GM12878 (cell line): ENCODE measurements around the gene GPR153.

Source experiments
- CTCF ChIP-seq, 3 experiments: IDR thresholded peaks in 2 of 3; conservative IDR thresholded peaks in 1 of 3; 2 replicates each; pipeline ENCODE4 v1.5.1; 2011; ENCODE audit warnings: low read depth in 3 of 3, low read length in 3 of 3, mild to moderate bottlenecking in 3 of 3, control low read depth in 2 of 3, moderate library complexity in 2 of 3, inconsistent platforms in 1 of 3, mixed read lengths in 1 of 3; ENCODE audit not compliant: control insufficient read depth in 2 of 3, insufficient read depth in 1 of 3; ENCODE audit errors: extremely low read depth in 1 of 3
- EED ChIP-seq: sonication (generic); IDR thresholded peaks from 2 replicates; pipeline ENCODE4 v1.6.1; 2016; ENCODE audit warnings: antibody characterized with exemption, low read depth
- EP300 ChIP-seq, 2 experiments: fragments of 150-350 bp in 1 of 2; IDR thresholded peaks; 2 replicates each; pipeline ENCODE4 v1.6.1; 2011 to 2012; ENCODE audit warnings: low read depth in 2 of 2, low read length in 2 of 2, borderline replicate concordance in 1 of 2, improper control_type of control experiment in 1 of 2, inconsistent platforms in 1 of 2; ENCODE audit not compliant: control insufficient read depth in 1 of 2
- FOS ChIP-seq: IDR thresholded peaks from 3 replicates; pipeline ENCODE4 v1.6.1; 2011; ENCODE audit warnings: borderline replicate concordance; ENCODE audit not compliant: insufficient read length; ENCODE audit errors: extremely low read depth
- POLR2AphosphoS2 ChIP-seq: IDR thresholded peaks from 2 replicates; pipeline ENCODE4 v1.6.1; 2011; ENCODE audit warnings: low read depth, mild to moderate bottlenecking, low read length, improper control_type of control experiment, moderate library complexity
- POLR2AphosphoS5 ChIP-seq: IDR thresholded peaks from 2 replicates; pipeline ENCODE4 v1.6.1; 2011; ENCODE audit warnings: mild to moderate bottlenecking, low read length, inconsistent platforms

- TF ChIP-seq EED = no peak
- no peak for TF ChIP-seq EP300 (IDR thresholded peaks at IDR 0.05; ENCODE audit: borderline replicate concordance in 1 of 2, control insufficient read depth in 1 of 2, low read depth in 2 of 2, low read length in 2 of 2)
- no peak for TF ChIP-seq POLR2AphosphoS5
- no peak for TF ChIP-seq POLR2AphosphoS2
- no peak for TF ChIP-seq FOS
- TF ChIP-seq CTCF (IDR thresholded peaks at IDR 0.05 in 2 of 3, conservative IDR thresholded peaks at IDR 0.05 in 1 of 3; ENCODE audit: control insufficient read depth in 2 of 3, extremely low read depth in 1 of 3, insufficient read depth in 1 of 3, low read depth in 3 of 3, low read length in 3 of 3) = no peak
These were observed 9.0 kb upstream of the GPR153 start for GRCh38 chr1:6269720-6270400.
